ENCODE measurements around the gene DLD. TPM values are rescaled to one million over a fixed set of nuclear protein-coding genes. Genes with fewer than 3 reads are reported as not detected.
"Not testable (repeated sequence)": the region's sequence is repeated elsewhere in the genome, so short reads cannot be mapped to it uniquely, and the experiment has no call there.

Gene DLD
- total RNA-seq, 2 donors from 2014 or later, result 104 to 105 TPM

- ATAC-seq (replicated peaks in 1 of 2), result no peak
- Mint-ChIP-seq H3K36me3 (ENCODE audit: insufficient read depth in 2 of 2) (no peaks in the 10 kb centered on the region), H3K27ac (no peak overlapping the region), H3K27me3 (ENCODE audit: low read depth) (no peaks in the 10 kb centered on the region), H3K4me1 (ENCODE audit: low read depth) (no peaks in the 10 kb centered on the region), H3K9me3 (no peaks in the 10 kb centered on the region), H3K4me3 (no peak overlapping the region)
- DNase-seq, result no peak
Observed at GRCh38 chr7:107945332-107945731, 54.3 kb downstream of the DLD start.

DNA sequence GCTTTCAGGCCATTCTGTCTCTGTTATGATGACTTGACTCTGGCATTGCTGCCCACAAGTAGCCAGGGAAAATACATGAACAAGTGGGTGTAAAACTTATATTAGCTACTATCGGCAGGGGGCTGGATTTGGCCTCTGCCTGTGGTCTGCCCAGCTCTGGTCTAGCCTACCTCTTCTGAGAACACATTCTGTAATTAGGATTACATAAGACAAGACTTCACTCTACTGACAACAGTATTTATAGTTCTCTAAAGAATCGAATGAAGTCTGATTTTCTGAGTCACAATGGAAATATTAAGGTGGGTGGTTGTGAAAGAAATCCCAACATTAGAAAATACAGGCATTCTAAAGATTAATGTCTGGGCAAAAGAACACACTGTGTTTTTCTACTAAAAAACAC, 55.5 kb downstream of the DLD start:
- no peak overlapping the region for H3K4me3 Mint-ChIP-seq
- H3K36me3 Mint-ChIP-seq (ENCODE audit: insufficient read depth in 2 of 2), result no peaks in the 10 kb centered on the region
- DNase-seq (no peak), ATAC-seq (replicated peaks in 1 of 2) (no peak)
- H3K27me3 Mint-ChIP-seq (ENCODE audit: low read depth), result no peaks in the 10 kb centered on the region
- H3K27ac Mint-ChIP-seq, result no peak overlapping the region
- H3K4me1 Mint-ChIP-seq (ENCODE audit: low read depth), result no peaks in the 10 kb centered on the region
- H3K9me3 Mint-ChIP-seq, result no peaks in the 10 kb centered on the region

- ATAC-seq (replicated peaks in 1 of 2), result no peak
- H3K9me3 Mint-ChIP-seq, result no peaks in the 10 kb centered on the region
- no peaks in the 10 kb centered on the region for H3K36me3 Mint-ChIP-seq (ENCODE audit: insufficient read depth in 2 of 2)
- no peak overlapping the region for H3K4me3 Mint-ChIP-seq
- H3K27ac Mint-ChIP-seq, result no peak overlapping the region
- no peaks in the 10 kb centered on the region for H3K4me1 Mint-ChIP-seq (ENCODE audit: low read depth)
- H3K27me3 Mint-ChIP-seq (ENCODE audit: low read depth), result no peaks in the 10 kb centered on the region
- no peak for DNase-seq
Observed at GRCh38 chr7:107946881-107947280, 55.9 kb downstream of the DLD start.

DNA sequence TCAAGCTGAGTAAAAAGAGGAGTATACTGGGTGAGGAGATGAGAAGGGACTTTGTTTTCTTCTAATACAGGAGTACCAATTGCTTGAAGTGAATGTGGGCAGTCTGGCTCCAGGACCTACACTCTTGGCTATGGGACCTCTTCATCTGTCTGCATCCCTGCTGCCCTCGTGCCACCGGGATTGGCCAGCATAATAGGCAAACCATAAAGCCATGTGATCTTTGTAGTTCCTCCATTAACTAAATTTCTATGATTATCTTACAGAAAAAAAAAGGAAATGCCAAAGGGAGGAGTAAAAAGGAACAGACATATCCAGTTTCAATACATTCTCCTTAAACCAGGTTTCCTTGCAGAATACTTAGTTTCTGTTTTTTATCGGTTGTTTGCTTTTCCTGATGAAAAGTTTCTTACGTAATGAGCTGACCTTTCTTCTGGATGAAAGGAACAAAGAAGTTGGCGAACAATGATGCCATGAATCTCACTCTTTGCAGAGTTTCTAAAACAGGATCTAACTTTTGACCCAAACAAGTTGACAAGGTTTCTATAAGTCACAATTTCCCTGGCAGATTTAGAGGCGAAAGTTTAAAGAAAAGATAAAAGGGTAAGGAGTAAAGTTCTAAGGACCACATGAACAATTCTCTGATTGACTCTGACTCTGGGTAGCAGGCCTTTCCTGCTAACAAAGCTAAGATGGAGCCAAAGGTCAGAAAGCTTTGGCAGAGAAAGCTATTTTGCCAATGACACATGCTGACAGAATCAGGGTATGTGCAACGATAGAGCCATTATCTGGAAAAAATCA, 57.9 kb downstream of the DLD start:
- Mint-ChIP-seq H3K9me3 (no peaks in the 10 kb centered on the region), H3K4me3 (no peak overlapping the region), H3K4me1 (ENCODE audit: low read depth) (no peaks in the 10 kb centered on the region), H3K27ac (no peak overlapping the region), H3K36me3 (ENCODE audit: insufficient read depth in 2 of 2) (no peaks in the 10 kb centered on the region), H3K27me3 (ENCODE audit: low read depth) (no peaks in the 10 kb centered on the region)
- ATAC-seq (replicated peaks in 1 of 2) (no peak), DNase-seq (no peak)

DNA sequence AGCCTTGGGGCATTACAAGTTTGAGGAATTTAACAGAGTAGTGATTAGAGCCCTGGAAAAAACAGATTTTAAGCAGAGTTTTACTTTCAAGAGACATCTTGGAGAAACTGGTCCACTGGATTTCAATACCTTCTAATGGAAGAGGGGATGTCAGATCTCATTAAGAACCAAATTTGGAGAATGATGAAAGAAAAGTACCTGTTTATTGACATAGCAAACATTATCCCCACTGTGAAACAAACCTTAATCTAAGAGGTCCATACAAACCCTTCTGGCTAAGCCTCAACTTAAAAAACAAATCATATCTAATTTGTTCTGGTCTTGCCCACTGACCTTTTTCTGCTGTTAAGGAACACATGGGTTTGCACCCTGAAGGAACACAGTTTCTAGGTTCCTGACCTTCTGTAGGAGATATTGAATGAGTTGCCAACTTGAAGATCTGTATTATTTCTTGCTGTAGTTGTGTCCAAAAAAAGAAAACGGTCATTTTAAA, 58.5 kb downstream of the DLD start:
- Mint-ChIP-seq H3K27me3 (ENCODE audit: low read depth) (no peaks in the 10 kb centered on the region), H3K36me3 (ENCODE audit: insufficient read depth in 2 of 2) (no peaks in the 10 kb centered on the region), H3K9me3 (no peaks in the 10 kb centered on the region), H3K4me1 (ENCODE audit: low read depth) (no peaks in the 10 kb centered on the region), H3K4me3 (no peak overlapping the region), H3K27ac (no peak overlapping the region)
- DNase-seq (no peak), ATAC-seq (replicated peaks in 1 of 2) (no peak)

DNA sequence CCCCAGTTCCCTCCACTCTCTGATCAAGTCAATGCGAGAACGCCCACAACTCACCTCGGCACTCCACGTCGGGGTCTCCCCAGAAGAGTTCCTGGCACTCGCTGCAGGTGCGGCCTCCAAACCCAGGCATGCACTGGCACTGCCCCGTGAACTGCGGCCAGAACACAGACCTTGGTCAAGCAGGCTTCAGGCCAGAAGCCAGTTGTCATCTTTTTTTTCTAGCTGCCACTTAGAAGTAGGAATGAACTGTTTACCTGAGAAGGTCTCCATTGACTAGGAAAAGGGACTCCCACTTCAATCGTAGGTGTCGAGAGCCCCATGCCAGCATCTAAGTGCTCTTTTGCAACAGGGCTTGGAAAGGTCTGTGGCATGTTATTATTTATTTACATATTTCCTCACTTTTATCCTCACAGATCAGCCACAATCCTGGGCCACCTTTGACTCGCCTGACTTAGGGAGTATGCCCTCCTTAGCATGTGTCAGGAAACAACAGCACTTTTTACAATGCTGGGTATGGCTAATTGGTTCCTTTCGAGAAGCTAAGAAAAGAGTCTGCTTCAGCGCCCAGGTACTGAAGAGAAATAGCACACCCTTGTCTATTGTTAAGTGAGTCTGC, 60.3 kb downstream of the DLD start:
- H3K27me3 Mint-ChIP-seq (ENCODE audit: low read depth), result no peaks in the 10 kb centered on the region
- H3K9me3 Mint-ChIP-seq, result no peaks in the 10 kb centered on the region
- H3K4me3 Mint-ChIP-seq, result no peak overlapping the region
- no peak for DNase-seq
- no peaks in the 10 kb centered on the region for H3K36me3 Mint-ChIP-seq (ENCODE audit: insufficient read depth in 2 of 2)
- ATAC-seq (replicated peaks in 1 of 2), result no peak
- H3K27ac Mint-ChIP-seq, result no peak overlapping the region
- H3K4me1 Mint-ChIP-seq (ENCODE audit: low read depth), result no peaks in the 10 kb centered on the region

GRCh38 chr7:107951896-107952295, 60.9 kb downstream of the DLD start:
- Mint-ChIP-seq H3K9me3 (no peaks in the 10 kb centered on the region), H3K4me1 (ENCODE audit: low read depth) (no peaks in the 10 kb centered on the region), H3K27me3 (ENCODE audit: low read depth) (no peaks in the 10 kb centered on the region), H3K27ac (no peak overlapping the region), H3K36me3 (ENCODE audit: insufficient read depth in 2 of 2) (no peaks in the 10 kb centered on the region), H3K4me3 (no peak overlapping the region)
- DNase-seq, result no peak
- ATAC-seq (replicated peaks in 1 of 2), result no peak

DNA sequence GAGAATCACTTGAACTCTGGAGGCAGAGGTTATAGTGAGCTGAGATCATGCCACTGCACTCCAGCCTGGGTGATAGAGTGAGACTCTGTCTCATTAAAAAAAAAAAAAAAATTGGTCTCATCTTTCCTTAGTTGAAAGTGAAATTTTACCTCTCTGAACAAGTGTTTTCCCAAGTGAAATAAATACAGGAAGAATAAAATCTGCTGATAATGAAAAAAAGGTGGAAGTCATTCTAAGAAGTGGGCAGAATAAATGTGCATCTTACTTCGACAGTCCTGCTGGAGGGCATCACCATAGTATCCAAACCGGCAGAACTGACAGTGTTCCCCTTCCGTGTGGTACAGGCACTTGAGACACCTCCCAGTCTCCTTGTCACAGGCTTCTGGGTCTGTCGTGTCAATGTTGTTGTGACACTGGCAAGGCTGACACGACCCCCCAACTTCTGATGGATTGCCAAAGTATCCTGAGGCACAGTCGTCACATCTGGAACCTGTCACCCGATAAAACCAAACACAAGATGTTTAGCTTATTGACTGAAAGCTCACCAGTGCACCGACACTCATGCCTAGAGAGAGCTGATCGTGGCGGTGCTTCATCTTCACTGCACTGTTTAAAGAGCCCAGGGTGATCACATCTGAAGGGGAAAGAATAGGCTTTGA, 62.4 kb downstream of the DLD start:
- Mint-ChIP-seq H3K27me3 (ENCODE audit: low read depth) (peaks cover 7% of the 10 kb centered on the region), H3K27ac (no peak overlapping the region), H3K4me3 (no peak overlapping the region), H3K9me3 (no peaks in the 10 kb centered on the region), H3K4me1 (ENCODE audit: low read depth) (no peaks in the 10 kb centered on the region), H3K36me3 (ENCODE audit: insufficient read depth in 2 of 2) (no peaks in the 10 kb centered on the region)
- ATAC-seq (replicated peaks in 1 of 2) (no peak), DNase-seq (no peak)

DNA sequence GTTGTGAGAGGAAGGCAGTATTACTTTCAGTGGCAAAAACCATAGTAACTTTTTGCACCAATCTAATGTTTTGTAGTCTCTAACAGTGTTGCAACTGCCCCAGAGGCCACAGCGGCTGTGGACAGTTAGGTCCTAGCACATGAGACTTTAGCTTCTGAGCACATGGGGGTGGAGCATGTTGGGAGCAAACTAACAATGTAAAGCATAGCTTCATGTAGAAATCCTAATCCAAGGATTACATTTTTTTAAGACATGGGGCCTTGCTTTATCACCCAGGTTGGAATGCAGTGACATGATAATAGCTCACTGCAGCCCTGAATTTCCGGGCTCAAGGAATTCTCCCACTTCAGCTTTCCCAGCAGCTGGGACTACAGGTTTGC, 62.9 kb downstream of the DLD start:
- H3K4me1 Mint-ChIP-seq (ENCODE audit: low read depth), result no peaks in the 10 kb centered on the region
- peaks cover 7% of the 10 kb centered on the region for H3K27me3 Mint-ChIP-seq (ENCODE audit: low read depth)
- DNase-seq, result no peak
- no peak overlapping the region for H3K4me3 Mint-ChIP-seq
- H3K36me3 Mint-ChIP-seq (ENCODE audit: insufficient read depth in 2 of 2), result no peaks in the 10 kb centered on the region
- ATAC-seq (replicated peaks in 1 of 2), result no peak
- H3K27ac Mint-ChIP-seq, result no peak overlapping the region
- no peaks in the 10 kb centered on the region for H3K9me3 Mint-ChIP-seq

DNA sequence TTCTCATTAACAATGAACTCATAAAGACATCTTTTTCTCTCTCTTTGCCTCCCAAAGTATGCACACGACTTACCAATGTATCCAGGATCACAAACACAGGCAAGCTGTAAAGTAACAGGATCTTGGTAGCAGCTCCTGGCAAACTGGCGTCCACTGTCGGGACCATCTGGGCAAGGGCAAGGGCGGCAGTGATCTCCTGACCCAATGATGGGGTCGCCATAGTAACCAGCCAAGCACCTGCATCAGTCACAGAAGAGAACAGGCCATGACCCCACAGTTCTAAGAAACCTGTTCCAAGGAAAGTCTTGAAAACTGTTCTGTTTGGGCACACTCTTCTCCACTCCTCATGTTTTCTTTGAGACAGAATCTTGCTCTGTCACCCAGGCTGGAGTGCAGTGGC, 64.4 kb downstream of the DLD start:
- DNase-seq, result no peak
- ATAC-seq (replicated peaks in 1 of 2), result no peak
- Mint-ChIP-seq H3K27me3 (ENCODE audit: low read depth) (peaks cover 7% of the 10 kb centered on the region), H3K9me3 (no peaks in the 10 kb centered on the region), H3K36me3 (ENCODE audit: insufficient read depth in 2 of 2) (no peaks in the 10 kb centered on the region), H3K4me3 (no peak overlapping the region), H3K27ac (no peak overlapping the region), H3K4me1 (ENCODE audit: low read depth) (no peaks in the 10 kb centered on the region)

DNA sequence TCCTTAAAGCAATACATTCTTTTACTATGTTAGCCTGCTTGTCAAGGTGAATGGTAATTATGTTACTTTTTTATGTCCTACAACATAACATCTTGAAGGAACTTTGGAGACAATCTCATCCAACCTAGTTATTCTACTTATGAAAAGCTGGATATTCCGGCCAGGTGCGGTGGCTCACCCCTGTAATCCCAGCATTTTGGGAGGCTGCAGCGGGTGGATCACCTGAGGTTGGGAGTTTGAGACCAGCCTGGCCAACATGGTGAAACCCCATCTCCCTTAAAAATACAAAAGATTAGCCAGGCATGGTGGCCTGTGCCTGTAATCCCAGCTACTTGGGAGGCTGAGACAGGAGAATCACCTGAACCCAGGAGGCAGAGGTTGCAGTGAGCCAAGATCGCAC, 66.0 kb downstream of the DLD start:
- H3K27ac Mint-ChIP-seq; H3K4me3 Mint-ChIP-seq; H3K27me3 Mint-ChIP-seq (ENCODE audit: low read depth); H3K36me3 Mint-ChIP-seq (ENCODE audit: insufficient read depth in 2 of 2); DNase-seq; ATAC-seq (replicated peaks in 1 of 2); H3K4me1 Mint-ChIP-seq (ENCODE audit: low read depth); H3K9me3 Mint-ChIP-seq: not testable (repeated sequence)

DNA sequence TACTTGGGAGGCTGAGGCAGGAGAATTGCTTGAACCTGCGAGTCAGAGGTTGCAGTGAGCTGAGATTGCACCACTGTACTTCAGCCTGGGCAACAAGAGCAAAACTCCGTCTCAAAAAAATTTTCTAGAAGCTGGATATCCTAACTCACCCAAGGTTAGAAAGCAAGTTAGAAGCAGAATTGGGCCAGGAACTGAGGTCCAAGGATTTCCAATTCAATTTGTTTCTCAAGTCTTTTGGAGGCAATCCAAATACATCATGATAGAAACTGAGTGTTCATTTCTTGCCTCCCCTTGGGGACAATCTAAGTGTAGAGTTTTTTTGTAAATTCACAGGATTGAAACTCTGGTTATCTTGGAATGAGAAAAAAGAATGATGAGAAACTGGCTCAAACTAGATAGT, 66.5 kb downstream of the DLD start:
- no peak for DNase-seq
- no peaks in the 10 kb centered on the region for H3K4me1 Mint-ChIP-seq (ENCODE audit: low read depth)
- no peak overlapping the region for H3K27ac Mint-ChIP-seq
- peaks cover 7% of the 10 kb centered on the region for H3K27me3 Mint-ChIP-seq (ENCODE audit: low read depth)
- ATAC-seq (replicated peaks in 1 of 2), result no peak
- no peaks in the 10 kb centered on the region for H3K9me3 Mint-ChIP-seq
- no peak overlapping the region for H3K4me3 Mint-ChIP-seq
- no peaks in the 10 kb centered on the region for H3K36me3 Mint-ChIP-seq (ENCODE audit: insufficient read depth in 2 of 2)

GRCh38 chr7:107958764-107959526, 68.0 kb downstream of the DLD start:
- peaks cover 7% of the 10 kb centered on the region for H3K27me3 Mint-ChIP-seq (ENCODE audit: low read depth)
- ATAC-seq (replicated peaks in 1 of 2), result no peak
- H3K36me3 Mint-ChIP-seq (ENCODE audit: insufficient read depth in 2 of 2), result no peaks in the 10 kb centered on the region
- no peaks in the 10 kb centered on the region for H3K9me3 Mint-ChIP-seq
- DNase-seq, result no peak
- no peaks in the 10 kb centered on the region for H3K4me1 Mint-ChIP-seq (ENCODE audit: low read depth)
- H3K4me3 Mint-ChIP-seq, result no peak overlapping the region
- H3K27ac Mint-ChIP-seq, result no peak overlapping the region

Measured in activated T-cell treated with anti-CD3 and anti-CD28 coated beads, Interleukin-2, amount 50 U/mL, for 72 hours (primary cell).